HG03457 (cell line): ENCODE measurements around the gene MAML1.
"Not testable (repeated sequence)": the region's sequence is repeated elsewhere in the genome, so short reads cannot be mapped to it uniquely, and the experiment has no call there.

Source experiments
- ATAC-seq: cut with Tn5 transposase; IDR thresholded peaks from one replicate; pipeline ENCODE4 v1.9.1; 2021; ENCODE audit warnings: moderate number of reproducible peaks; ENCODE audit not compliant: unreplicated experiment

Gene MAML1

GRCh38 chr5:179766726-179767455, 34.3 kb downstream of the MAML1 start:
- no peak for ATAC-seq

- no peak for ATAC-seq
Measured at GRCh38 chr5:179767496-179768100, 35.0 kb downstream of the MAML1 start.

- ATAC-seq: no peak
Measured at GRCh38 chr5:179768326-179769085, 35.9 kb downstream of the MAML1 start.

GRCh38 chr5:179769271-179769670, 36.6 kb downstream of the MAML1 start:
- ATAC-seq: no peak

GRCh38 chr5:179769796-179770195, 37.2 kb downstream of the MAML1 start:
- ATAC-seq: no peak

- ATAC-seq: no peak
Measured at GRCh38 chr5:179771311-179771895, 38.8 kb downstream of the MAML1 start.

- no peak for ATAC-seq
Measured at GRCh38 chr5:179772351-179772750, 39.7 kb downstream of the MAML1 start.

GRCh38 chr5:179773686-179774040, 41.0 kb downstream of the MAML1 start:
- ATAC-seq: no peak

- no peak for ATAC-seq
Measured at GRCh38 chr5:179774442-179774841, 41.8 kb downstream of the MAML1 start.

- no peak for ATAC-seq
Measured at GRCh38 chr5:179776411-179776938, 43.9 kb downstream of the MAML1 start.

GRCh38 chr5:179777456-179777855, 44.8 kb downstream of the MAML1 start:
- ATAC-seq: no peak

GRCh38 chr5:179777909-179778308, 45.3 kb downstream of the MAML1 start:
- ATAC-seq: no peak

- ATAC-seq: no peak
Measured at GRCh38 chr5:179778591-179778990, 46.0 kb downstream of the MAML1 start.

- ATAC-seq: no peak
Measured at GRCh38 chr5:179779826-179780225, 47.2 kb downstream of the MAML1 start.

GRCh38 chr5:179780362-179780761, 47.7 kb downstream of the MAML1 start:
- ATAC-seq: no peak

GRCh38 chr5:179781846-179782245, 49.2 kb downstream of the MAML1 start:
- ATAC-seq: no peak

GRCh38 chr5:179783128-179783527, 50.5 kb downstream of the MAML1 start:
- no peak for ATAC-seq

GRCh38 chr5:179786861-179787260, 54.2 kb downstream of the MAML1 start:
- no peak for ATAC-seq

- ATAC-seq: no peak
Measured at GRCh38 chr5:179788193-179788854, 55.7 kb downstream of the MAML1 start.

GRCh38 chr5:179789278-179789677, 56.7 kb downstream of the MAML1 start:
- ATAC-seq: not testable (repeated sequence)
